Measurements from ENCODE around the gene PACRG. TPM values are rescaled to one million over a fixed set of nuclear protein-coding genes. Genes with fewer than 3 reads are reported as not detected.

The PACRG gene
- total and polyA plus RNA-seq, 2 of the 13 experiments (the other 11 are each of a cell fraction or from before 2014, with no cell fraction given) = 0.13 TPM; not detected in 1

GRCh38 chr6:163179061-163179460 is 451.3 kb downstream of the PACRG start (continued):
- TF ChIP-seq ZBED4 (CRISPR knock-in tag; IDR thresholded peaks at IDR 0.05; ENCODE audit: borderline replicate concordance) (no peak), ZBTB26 (CRISPR knock-in tag; IDR thresholded peaks at IDR 0.05; ENCODE audit: borderline replicate concordance) (no peak), ZNF451 (CRISPR knock-in tag; IDR thresholded peaks at IDR 0.05) (no peak), PRDM15 (CRISPR knock-in tag; IDR thresholded peaks at IDR 0.05) (no peak)
